Tibial nerve (tissue), 4 donors: ENCODE measurements around the gene MITF. TPM values are rescaled to one million over a fixed set of nuclear protein-coding genes. Genes with fewer than 3 reads are reported as not detected.

Source experiments
- DNase-seq, 2 donors: peaks; one replicate each; pipeline ENCODE4 v3.0.0-alpha.2; 2019; ENCODE audit warnings: low spot score in 2 of 2
- H3K27ac ChIP-seq, 4 donors: fragments of 200-600 bp; sonication (generic) in 3 of 4; one replicate each; pipeline ENCODE4 v1.5.1; 2017 to 2019; ENCODE audit warnings: mild to moderate bottlenecking in 1 of 4
- H3K27me3 ChIP-seq, 2 donors: fragments of 200-600 bp; sonication (generic) in 1 of 2; one replicate each; pipeline versions ENCODE4 v1.5.1 to v1.6.0; 2017 to 2019
- H3K36me3 ChIP-seq, 3 donors: fragments of 200-600 bp; sonication (generic); one replicate each; pipeline ENCODE4 v1.5.1; 2018 to 2019
- H3K4me1 ChIP-seq, 4 donors: fragments of 200-600 bp; sonication (generic) in 3 of 4; one replicate each; pipeline ENCODE4 v1.5.1; 2017 to 2019
- H3K4me3 ChIP-seq, 4 donors: fragments of 200-600 bp; sonication (generic) in 3 of 4; one replicate each; pipeline ENCODE4 v1.5.1; 2017 to 2019; ENCODE audit warnings: mild to moderate bottlenecking in 1 of 4, moderate library complexity in 1 of 4
- H3K9me3 ChIP-seq, 4 donors: fragments of 200-600 bp; sonication (generic) in 3 of 4; one replicate each; pipeline ENCODE4 v1.5.1; 2017 to 2019
- CTCF ChIP-seq, 5 experiments: fragments of 200-600 bp in 3 of 5; fragments of 450-650 bp in 2 of 5; sonication (generic) in 3 of 5; IDR thresholded peaks; one replicate each; pipeline ENCODE4 v1.5.1; 2016 to 2019; ENCODE audit warnings: antibody characterized with exemption in 5 of 5, mild to moderate bottlenecking in 3 of 5, moderate library complexity in 2 of 5
- EP300 ChIP-seq, 2 donors: sonication (generic); formaldehyde crosslinking; IDR thresholded peaks; one replicate each; pipeline ENCODE4 v1.6.1; 2017; ENCODE audit warnings: antibody characterized with exemption in 2 of 2, mild to moderate bottlenecking in 1 of 2
- POLR2A ChIP-seq, 2 donors: fragments of 450-650 bp; IDR thresholded peaks; one replicate each; pipeline ENCODE4 v1.6.1; 2017; ENCODE audit warnings: antibody characterized with exemption in 2 of 2, mild to moderate bottlenecking in 2 of 2, moderate library complexity in 2 of 2
- WGBS, 2 donors: methylation state at CpG; one replicate each; pipeline ENCODE4 v1.1.5; 2018; 5-methylcytosine and 5-hydroxymethylcytosine counted together
- total RNA-seq, 4 donors: library from RNA; depleted of rRNA; stranded (reverse); fragments of >200 nt; gene quantifications; one replicate each; pipeline ENCODE4 v1.1.0, GENCODE V29; 2016

The MITF gene
- total RNA-seq, 4 donors from 2014 or later, result 10.3 to 26.9 (median 15.5) TPM

GRCh38 chr3:69803681-69804270 lies 64.5 kb downstream of the MITF start:
- peaks cover 0 to 18% (median 2%) of the 10 kb centered on the region in 4 donors for H3K4me1 ChIP-seq
- peaks cover 0 to 4% (median 0%) of the 10 kb centered on the region in 4 donors for H3K9me3 ChIP-seq
- no peak overlapping the region for H3K4me3 ChIP-seq
- H3K36me3 ChIP-seq, result no peaks in the 10 kb centered on the region
- H3K27me3 ChIP-seq, result no peaks in the 10 kb centered on the region
- 75 to 76% methylated on average over 4 of the region's 4 CpGs for WGBS, 2 donors
- TF ChIP-seq POLR2A (IDR thresholded peaks at IDR 0.05) (no peak), CTCF (IDR thresholded peaks at IDR 0.05) (no peak), EP300 (IDR thresholded peaks at IDR 0.05) (no peak)
- H3K27ac ChIP-seq, result no peak overlapping the region
- DNase-seq, result no peak

- no peaks in the 10 kb centered on the region for H3K27me3 ChIP-seq
- H3K9me3 ChIP-seq, result peaks cover 0 to under 1% (median 0%) of the 10 kb centered on the region in 4 donors
- H3K36me3 ChIP-seq, result no peaks in the 10 kb centered on the region
- TF ChIP-seq CTCF (IDR thresholded peaks at IDR 0.05) (no peak), EP300 (IDR thresholded peaks at IDR 0.05) (no peak), POLR2A (IDR thresholded peaks at IDR 0.05) (no peak)
- DNase-seq, result no peak
- 95 to 98% methylated on average over 4 of the region's 4 CpGs for WGBS, 2 donors
- H3K4me1 ChIP-seq, result peaks cover 0 to 18% (median 2%) of the 10 kb centered on the region in 4 donors
- no peak overlapping the region for H3K4me3 ChIP-seq
- H3K27ac ChIP-seq, result no peak overlapping the region
These were observed 66.2 kb downstream of the MITF start for GRCh38 chr3:69805491-69805890.

GRCh38 chr3:69806735-69807438 lies 67.6 kb downstream of the MITF start:
- H3K4me1 ChIP-seq, result peaks cover 0 to 18% (median 2%) of the 10 kb centered on the region in 4 donors
- no peak overlapping the region for H3K27ac ChIP-seq
- DNase-seq, result no peak
- H3K9me3 ChIP-seq, result no peaks in the 10 kb centered on the region
- no peaks in the 10 kb centered on the region for H3K27me3 ChIP-seq
- TF ChIP-seq CTCF (IDR thresholded peaks at IDR 0.05) (no peak), POLR2A (IDR thresholded peaks at IDR 0.05) (no peak), EP300 (IDR thresholded peaks at IDR 0.05) (no peak)
- WGBS, 2 donors, result 77 to 86% methylated on average over 1 of the region's 1 CpG
- no peaks in the 10 kb centered on the region for H3K36me3 ChIP-seq
- no peak overlapping the region for H3K4me3 ChIP-seq

DNA sequence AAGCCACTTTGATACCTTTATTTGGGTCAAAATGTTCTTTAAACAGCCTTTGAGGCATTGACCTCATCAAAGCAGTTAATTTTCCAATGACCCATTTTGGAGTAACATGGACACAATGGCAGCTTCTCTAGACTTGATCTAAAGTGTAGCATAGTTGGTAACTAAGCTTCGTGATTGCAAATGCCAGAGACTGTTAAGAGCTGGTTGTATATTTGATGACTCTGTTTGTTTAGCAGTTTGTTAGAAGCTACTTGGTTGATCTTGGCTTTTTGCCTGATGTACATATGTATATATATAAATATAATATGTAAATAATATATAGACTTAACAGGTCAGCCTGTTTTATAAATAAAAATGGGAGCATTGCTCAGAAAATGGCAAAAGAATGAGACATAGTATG lies 68.4 kb downstream of the MITF start:
- Histone ChIP-seq H3K9me3 (no peaks in the 10 kb centered on the region), H3K4me3 (no peak overlapping the region), H3K27ac (no peak overlapping the region), H3K27me3 (no peaks in the 10 kb centered on the region), H3K4me1 (peaks cover 0 to 18% (median 2%) of the 10 kb centered on the region in 4 donors), H3K36me3 (no peaks in the 10 kb centered on the region)
- no peak for DNase-seq
- 96 to 97% methylated on average over 1 of the region's 1 CpG for WGBS, 2 donors
- no peak for TF ChIP-seq CTCF (IDR thresholded peaks at IDR 0.05)
- no peak for TF ChIP-seq POLR2A (IDR thresholded peaks at IDR 0.05)
- no peak for TF ChIP-seq EP300 (IDR thresholded peaks at IDR 0.05)

DNA sequence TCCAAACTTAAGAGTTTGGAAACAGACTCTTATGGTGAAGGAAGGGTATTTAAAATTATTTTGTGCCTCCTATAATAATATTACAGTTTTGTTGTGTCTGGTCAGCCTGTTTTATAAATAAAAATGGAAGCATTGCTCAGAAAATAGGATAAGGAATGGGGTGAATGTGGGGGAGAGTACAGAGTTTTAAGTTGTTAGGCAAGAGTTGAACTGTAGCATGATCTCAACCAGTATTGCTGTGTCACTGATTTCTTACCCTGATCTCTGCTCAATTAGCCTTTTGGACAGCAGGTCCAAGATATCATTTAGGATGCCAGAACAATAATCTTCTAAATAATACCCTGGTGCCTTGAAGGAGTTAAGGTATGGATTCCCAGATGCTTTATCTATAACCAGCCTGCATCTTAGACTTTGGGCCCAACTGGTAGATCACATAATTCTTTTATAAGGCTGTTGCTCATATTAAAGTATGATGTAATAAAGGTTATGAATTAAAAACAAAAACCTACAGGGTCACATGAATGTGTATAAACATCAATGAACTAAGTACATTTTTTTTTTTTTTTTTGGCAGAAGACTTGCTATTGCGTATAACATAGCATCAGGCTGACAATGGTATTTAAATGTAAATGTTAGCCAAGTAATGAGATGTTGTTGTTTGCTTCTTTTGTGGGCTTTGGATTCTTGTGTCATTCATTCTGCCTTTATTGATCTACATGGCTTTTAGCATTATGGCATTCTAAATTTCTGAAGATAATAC lies 70.0 kb downstream of the MITF start:
- Histone ChIP-seq H3K27me3 (no peaks in the 10 kb centered on the region), H3K27ac (no peak overlapping the region), H3K36me3 (no peaks in the 10 kb centered on the region), H3K4me1 (peaks cover 0 to 7% (median 0%) of the 10 kb centered on the region in 4 donors), H3K9me3 (no peaks in the 10 kb centered on the region), H3K4me3 (no peak overlapping the region)
- 78 to 82% methylated on average over 1 of the region's 1 CpG for WGBS, 2 donors
- no peak for DNase-seq
- TF ChIP-seq CTCF (IDR thresholded peaks at IDR 0.05), result no peak
- TF ChIP-seq POLR2A (IDR thresholded peaks at IDR 0.05), result no peak
- TF ChIP-seq EP300 (IDR thresholded peaks at IDR 0.05), result no peak
